H9 (cell line): ENCODE results near the gene ANXA4. TPM values are rescaled to one million over a fixed set of nuclear protein-coding genes. Genes with fewer than 3 reads are reported as not detected.

ENCODE experiments used
- DNase-seq: peaks from one replicate; pipeline ENCODE4 v3.0.0-alpha.2; 2017
- H2AFZ ChIP-seq: one replicate; pipeline ENCODE4 v1.6.1; 2013; ENCODE audit warnings: mild to moderate bottlenecking, low read length, control low read depth, moderate library complexity
- H2AK5ac ChIP-seq: 2 replicates; pipeline ENCODE4 v1.6.1; 2013; ENCODE audit warnings: low read length, control low read depth, mixed read lengths; ENCODE audit not compliant: insufficient read length
- H2BK120ac ChIP-seq: one replicate; pipeline ENCODE4 v1.6.1; 2013; ENCODE audit warnings: low read depth, mild to moderate bottlenecking, low read length, control low read depth, inconsistent platforms; ENCODE audit not compliant: poor library complexity, severe bottlenecking
- H2BK12ac ChIP-seq: 2 replicates; pipeline ENCODE4 v1.6.1; 2013; ENCODE audit warnings: low read length, control low read depth, mixed read lengths, low read depth; ENCODE audit not compliant: insufficient read length
- H2BK15ac ChIP-seq: 2 replicates; pipeline ENCODE4 v1.6.1; 2013; ENCODE audit warnings: low read depth, low read length, control low read depth
- H2BK20ac ChIP-seq: one replicate; pipeline ENCODE4 v1.6.1; 2013; ENCODE audit warnings: low read depth, mild to moderate bottlenecking, low read length, control low read depth, inconsistent platforms; ENCODE audit not compliant: poor library complexity, severe bottlenecking
- H2BK5ac ChIP-seq: 2 replicates; pipeline ENCODE4 v1.6.1; 2013; ENCODE audit warnings: low read length, control low read depth, mixed read lengths; ENCODE audit not compliant: insufficient read length
- H3K14ac ChIP-seq: 2 replicates; pipeline ENCODE4 v1.6.1; 2013; ENCODE audit warnings: low read length, control low read depth; ENCODE audit not compliant: insufficient read depth
- H3K18ac ChIP-seq: 2 replicates; pipeline ENCODE4 v1.6.1; 2013; ENCODE audit warnings: low read depth, mild to moderate bottlenecking, mixed read lengths, low read length, control low read depth; ENCODE audit not compliant: insufficient read length
- H3K23ac ChIP-seq: 2 replicates; pipeline ENCODE4 v1.6.1; 2013; ENCODE audit warnings: low read length, control low read depth, mixed read lengths, low read depth; ENCODE audit not compliant: insufficient read length
- H3K23me2 ChIP-seq: 2 replicates; pipeline ENCODE4 v1.6.1; 2013; ENCODE audit warnings: low read depth, mild to moderate bottlenecking, mixed read lengths, low read length, control low read depth; ENCODE audit not compliant: insufficient read length, poor library complexity, severe bottlenecking
- H3K27ac ChIP-seq: 2 replicates; pipeline ENCODE4 v1.5.1; 2013; ENCODE audit warnings: low read length, control low read depth, mixed read lengths, low read depth; ENCODE audit not compliant: insufficient read length
- H3K27me3 ChIP-seq: 2 replicates; pipeline ENCODE4 v1.6.1; 2013; ENCODE audit warnings: low read length, control low read depth, inconsistent platforms; ENCODE audit not compliant: insufficient read depth
- H3K4ac ChIP-seq: 2 replicates; pipeline ENCODE4 v1.6.1; 2013; ENCODE audit warnings: low read depth, mild to moderate bottlenecking, control low read depth, inconsistent platforms, low read length, moderate library complexity
- H3K4me1 ChIP-seq: 2 replicates; pipeline ENCODE4 v1.6.1; 2013; ENCODE audit warnings: low read length, control low read depth, inconsistent platforms; ENCODE audit not compliant: insufficient read depth
- H3K4me2 ChIP-seq: 2 replicates; pipeline ENCODE4 v1.6.1; 2013; ENCODE audit warnings: low read length, control low read depth, mixed read lengths; ENCODE audit not compliant: insufficient read length, insufficient read depth
- H3K56ac ChIP-seq: 2 replicates; pipeline ENCODE4 v1.6.1; 2013; ENCODE audit warnings: low read depth, mild to moderate bottlenecking, mixed read lengths, low read length, control low read depth; ENCODE audit not compliant: insufficient read length
- H3K79me1 ChIP-seq: 2 replicates; pipeline ENCODE4 v1.6.1; 2013; ENCODE audit warnings: low read depth, mild to moderate bottlenecking, moderate library complexity, low read length, control low read depth, inconsistent platforms; ENCODE audit not compliant: insufficient read depth, poor library complexity, severe bottlenecking
- H3K79me2 ChIP-seq: 2 replicates; pipeline ENCODE4 v1.6.1; 2013; ENCODE audit warnings: low read length, control low read depth, inconsistent platforms; ENCODE audit not compliant: insufficient read depth
- H3K9ac ChIP-seq: 2 replicates; pipeline ENCODE4 v1.6.1; 2013; ENCODE audit warnings: low read length, control low read depth, mixed read lengths; ENCODE audit not compliant: insufficient read length; ENCODE audit errors: extremely low read depth
- H3K9me3 ChIP-seq: one replicate; pipeline ENCODE4 v1.6.1; 2013; ENCODE audit warnings: low read depth, low read length, inconsistent platforms; ENCODE audit not compliant: control insufficient read depth
- H3T11ph ChIP-seq: one replicate; pipeline ENCODE4 v1.6.1; 2013; ENCODE audit warnings: mild to moderate bottlenecking, low read length, control low read depth, inconsistent platforms
- H4K20me1 ChIP-seq: one replicate; pipeline ENCODE4 v1.6.1; 2013; ENCODE audit not compliant: control insufficient read depth, insufficient read length, insufficient read depth
- H4K5ac ChIP-seq: 2 replicates; pipeline ENCODE4 v1.6.1; 2013; ENCODE audit warnings: low read depth, mild to moderate bottlenecking, mixed read lengths, low read length, control low read depth; ENCODE audit not compliant: insufficient read length
- H4K8ac ChIP-seq: replicated peaks from 2 replicates; pipeline ENCODE4 v1.6.1; 2013; ENCODE audit warnings: low read length, control low read depth, mixed read lengths, low read depth; ENCODE audit not compliant: insufficient read length
- H4K91ac ChIP-seq: 2 replicates; pipeline ENCODE4 v1.6.1; 2013; ENCODE audit warnings: low read depth, mild to moderate bottlenecking, moderate library complexity, mixed read lengths, low read length, control low read depth; ENCODE audit not compliant: insufficient read length
- H3K27ac Mint-ChIP-seq, 3 experiments: 2 replicates in 2 of 3; 3 replicates in 1 of 3; pipeline ENCODE4 v1.8.0; 2020 to 2021; ENCODE audit warnings: mixed read lengths in 3 of 3, mild to moderate bottlenecking in 1 of 3, moderate library complexity in 1 of 3
- H3K27me3 Mint-ChIP-seq: 2 replicates; pipeline ENCODE4 v1.8.0; 2021; ENCODE audit warnings: low read depth, mild to moderate bottlenecking, moderate library complexity, mixed read lengths
- H3K36me3 Mint-ChIP-seq, 3 experiments: 2 replicates in 2 of 3; 3 replicates in 1 of 3; pipeline ENCODE4 v1.8.0; 2020 to 2021; ENCODE audit warnings: low read depth in 3 of 3, mixed read lengths in 3 of 3; ENCODE audit not compliant: insufficient read depth in 1 of 3
- H3K4me1 Mint-ChIP-seq, 2 experiments: 2 replicates each; pipeline ENCODE4 v1.8.0; 2020; ENCODE audit warnings: mixed read lengths in 2 of 2
- H3K4me3 Mint-ChIP-seq, 2 experiments: 2 replicates in 1 of 2; 3 replicates in 1 of 2; pipeline ENCODE4 v1.8.0; 2020 to 2021; ENCODE audit warnings: mild to moderate bottlenecking in 2 of 2, mixed read lengths in 2 of 2, moderate library complexity in 1 of 2
- H3K9me3 Mint-ChIP-seq, 2 experiments: 2 replicates in 1 of 2; 3 replicates in 1 of 2; pipeline ENCODE4 v1.8.0; 2020; ENCODE audit warnings: mild to moderate bottlenecking in 2 of 2, mixed read lengths in 2 of 2, moderate library complexity in 1 of 2
- whole genome bisulfite sequencing: extraction: QIAGEN DNeasy Blood & Tissue Kit; methylation state at CpG from one replicate; pipeline ENCODE4 v1.1.7; 2013; ENCODE audit warnings: missing lambda C conversion rate, low lambda C conversion rate, mixed read lengths; ENCODE audit not compliant: insufficient read length; ENCODE audit errors: extremely low coverage; 5-methylcytosine and 5-hydroxymethylcytosine counted together
- total RNA-seq: library from RNA; stranded (reverse); gene quantifications from 2 replicates; pipeline ENCODE4 v1.2.1, GENCODE V29; 2021
- TF ChIP-seq, protein P1 (sequence below): fragments of 200-600 bp; sonication (generic); conservative IDR thresholded peaks from 3 replicates; pipeline ENCODE4 v1.8.0; 2021; ENCODE audit warnings: antibody characterized with exemption, mild to moderate bottlenecking

Gene ANXA4
- total RNA-seq, 1 experiment from 2014 or later: 14.4 TPM

DNA sequence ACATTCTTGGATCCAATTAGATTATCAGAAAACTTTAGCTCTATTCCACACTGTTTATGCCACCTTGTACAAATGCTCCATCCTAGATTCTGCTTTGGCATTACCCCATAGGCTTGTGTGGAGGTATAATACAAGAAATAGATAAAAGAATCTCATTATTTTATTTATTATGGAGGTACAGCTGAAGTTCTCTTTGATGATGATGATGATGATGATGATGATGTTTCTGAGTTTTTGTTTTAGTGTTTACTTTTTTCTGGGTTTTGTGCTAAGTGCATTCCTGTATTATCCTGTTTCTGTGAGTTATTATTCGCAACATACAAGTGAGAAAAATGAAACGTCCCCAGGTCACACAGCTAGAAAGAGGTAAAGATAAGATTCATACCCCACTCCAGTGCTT lies 43.4 kb downstream of the ANXA4 start:
- Histone ChIP-seq H4K20me1 (no peaks in the 10 kb centered on the region), H2BK12ac (no peak overlapping the region), H2BK20ac (no peak overlapping the region), H2AFZ (no peak overlapping the region), H3K23ac (no peak overlapping the region), H2BK15ac (no peak overlapping the region), H3K79me1 (no peaks in the 10 kb centered on the region), H3K27me3 (no peaks in the 10 kb centered on the region), H3K9ac (no peak overlapping the region), H3K56ac (no peak overlapping the region), H3K14ac (no peak overlapping the region), H2BK5ac (no peak overlapping the region), H3K18ac (no peak overlapping the region), H4K91ac (no peak overlapping the region), H2BK120ac (no peak overlapping the region), H2AK5ac (no peak overlapping the region), H3K27ac (no peak overlapping the region), H3T11ph (no peak overlapping the region), H3K4me1 (peaks cover 9% of the 10 kb centered on the region), H3K4ac (no peak overlapping the region), H3K4me2 (no peak overlapping the region), H3K79me2 (no peaks in the 10 kb centered on the region), H3K23me2 (no peaks in the 10 kb centered on the region), H3K9me3 (no peaks in the 10 kb centered on the region), H4K8ac (no peak overlapping the region), H4K5ac (no peak overlapping the region)
- Mint-ChIP-seq H3K4me3 (no peak overlapping the region), H3K9me3 (no peaks in the 10 kb centered on the region), H3K27me3 (no peaks in the 10 kb centered on the region), H3K36me3 (no peaks in the 10 kb centered on the region), H3K4me1 (peaks cover 30% of the 10 kb centered on the region in 2 experiments), H3K27ac (no peak overlapping the region)
- no CpG with 5 or more reads among the region's 2 CpGs for whole genome bisulfite sequencing
- TF ChIP-seq, protein P1, sequence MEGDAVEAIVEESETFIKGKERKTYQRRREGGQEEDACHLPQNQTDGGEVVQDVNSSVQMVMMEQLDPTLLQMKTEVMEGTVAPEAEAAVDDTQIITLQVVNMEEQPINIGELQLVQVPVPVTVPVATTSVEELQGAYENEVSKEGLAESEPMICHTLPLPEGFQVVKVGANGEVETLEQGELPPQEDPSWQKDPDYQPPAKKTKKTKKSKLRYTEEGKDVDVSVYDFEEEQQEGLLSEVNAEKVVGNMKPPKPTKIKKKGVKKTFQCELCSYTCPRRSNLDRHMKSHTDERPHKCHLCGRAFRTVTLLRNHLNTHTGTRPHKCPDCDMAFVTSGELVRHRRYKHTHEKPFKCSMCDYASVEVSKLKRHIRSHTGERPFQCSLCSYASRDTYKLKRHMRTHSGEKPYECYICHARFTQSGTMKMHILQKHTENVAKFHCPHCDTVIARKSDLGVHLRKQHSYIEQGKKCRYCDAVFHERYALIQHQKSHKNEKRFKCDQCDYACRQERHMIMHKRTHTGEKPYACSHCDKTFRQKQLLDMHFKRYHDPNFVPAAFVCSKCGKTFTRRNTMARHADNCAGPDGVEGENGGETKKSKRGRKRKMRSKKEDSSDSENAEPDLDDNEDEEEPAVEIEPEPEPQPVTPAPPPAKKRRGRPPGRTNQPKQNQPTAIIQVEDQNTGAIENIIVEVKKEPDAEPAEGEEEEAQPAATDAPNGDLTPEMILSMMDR: no peak
- no peak for DNase-seq
